Mucosa of rectum (tissue), 2 donors: ENCODE results near the gene FBXO31.

Experiments used
- H3K27ac ChIP-seq, 2 donors: one replicate each; pipeline ENCODE4 v1.7.0; 2013; ENCODE audit warnings: inconsistent platforms in 2 of 2, low read depth in 2 of 2, low read length in 2 of 2
- H3K27me3 ChIP-seq, 2 donors: one replicate each; pipeline ENCODE4 v1.7.0; 2013; ENCODE audit warnings: low read length in 2 of 2; ENCODE audit not compliant: control insufficient read depth in 2 of 2, insufficient read depth in 2 of 2
- H3K36me3 ChIP-seq, 2 donors: one replicate each; pipeline ENCODE4 v1.7.0; 2013; ENCODE audit warnings: low read length in 2 of 2; ENCODE audit not compliant: control insufficient read depth in 2 of 2, insufficient read depth in 2 of 2
- H3K4me1 ChIP-seq, 2 donors: one replicate each; pipeline ENCODE4 v1.7.0; 2013; ENCODE audit warnings: low read length in 2 of 2, mild to moderate bottlenecking in 1 of 2; ENCODE audit not compliant: control insufficient read depth in 2 of 2, insufficient read depth in 2 of 2
- H3K4me3 ChIP-seq, 2 donors: one replicate each; pipeline ENCODE4 v1.7.0; 2013; ENCODE audit warnings: low read length in 2 of 2
- H3K9ac ChIP-seq, 2 donors: one replicate each; pipeline ENCODE4 v1.7.0; 2013; ENCODE audit warnings: low read length in 2 of 2, low read depth in 1 of 2, mild to moderate bottlenecking in 1 of 2
- H3K9me3 ChIP-seq, 2 donors: one replicate each; pipeline ENCODE4 v1.7.0; 2013; ENCODE audit warnings: low read length in 2 of 2; ENCODE audit not compliant: control insufficient read depth in 2 of 2
- donor health status: healthy.
- donor health status: Normal muscosa, but diverticular disease.

FBXO31 gene

DNA sequence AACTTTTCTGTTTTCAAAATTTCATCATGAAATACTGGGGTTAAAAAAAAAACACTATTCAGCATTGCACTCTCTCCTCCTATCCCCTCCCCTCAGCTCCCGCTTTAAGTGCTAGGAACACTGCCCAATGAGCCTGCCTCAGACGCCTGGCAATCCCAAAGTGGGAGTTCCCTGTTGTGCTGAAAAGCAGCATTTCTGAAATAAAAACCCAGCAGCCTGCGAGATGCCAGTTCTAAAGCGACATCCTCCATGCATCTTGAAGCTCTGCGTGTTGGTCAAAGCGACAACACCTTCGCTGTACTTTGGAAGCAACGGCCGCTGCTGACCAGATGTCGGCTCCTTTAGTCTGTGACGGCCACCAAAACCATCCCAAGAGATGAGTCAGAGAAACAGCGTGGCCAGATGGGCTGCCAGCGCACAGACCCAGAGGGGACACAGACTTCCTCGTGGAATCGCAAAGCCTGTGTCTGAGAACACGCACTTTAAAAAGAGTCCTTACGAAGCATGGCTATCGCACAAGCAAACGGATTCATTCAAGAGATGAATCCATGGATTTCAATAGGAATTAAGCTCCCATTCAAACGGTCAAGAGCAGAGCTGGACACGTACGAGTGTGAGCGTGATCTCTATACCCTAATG, 32.8 kb downstream of the FBXO31 start:
- Histone ChIP-seq H3K36me3 (peaks cover 10 to 20% of the 10 kb centered on the region in 2 donors), H3K4me1 (peaks cover 0 to 4% of the 10 kb centered on the region in 2 donors), H3K9ac (no peak overlapping the region), H3K27me3 (no peaks in the 10 kb centered on the region), H3K9me3 (no peaks in the 10 kb centered on the region), H3K4me3 (no peak overlapping the region), H3K27ac (no peak overlapping the region)

DNA sequence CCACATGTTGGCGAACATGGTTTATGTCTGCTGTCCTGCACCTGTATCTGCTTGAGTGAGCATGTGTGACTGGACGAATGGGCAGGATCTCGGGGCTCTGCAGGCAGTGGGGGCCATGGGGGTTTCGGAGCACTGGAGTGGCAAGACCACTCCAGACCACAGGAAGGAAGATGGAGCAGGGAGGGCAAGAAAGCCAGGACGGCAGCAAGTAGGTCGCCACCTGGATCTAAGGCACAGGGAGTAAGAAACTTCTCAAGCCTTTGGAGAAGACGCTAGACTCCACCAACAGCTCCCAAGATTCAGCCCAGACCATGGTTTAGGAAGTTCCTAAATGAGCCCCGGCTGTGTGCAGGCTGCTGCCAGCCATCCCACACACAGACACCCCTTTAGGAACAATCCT, 33.5 kb downstream of the FBXO31 start:
- H3K9me3 ChIP-seq: no peaks in the 10 kb centered on the region
- no peak overlapping the region for H3K27ac ChIP-seq
- peaks cover 0 to 10% of the 10 kb centered on the region in 2 donors for H3K4me1 ChIP-seq
- no peak overlapping the region for H3K4me3 ChIP-seq
- peaks cover 10 to 20% of the 10 kb centered on the region in 2 donors for H3K36me3 ChIP-seq
- no peaks in the 10 kb centered on the region for H3K27me3 ChIP-seq
- H3K9ac ChIP-seq: no peak overlapping the region

DNA sequence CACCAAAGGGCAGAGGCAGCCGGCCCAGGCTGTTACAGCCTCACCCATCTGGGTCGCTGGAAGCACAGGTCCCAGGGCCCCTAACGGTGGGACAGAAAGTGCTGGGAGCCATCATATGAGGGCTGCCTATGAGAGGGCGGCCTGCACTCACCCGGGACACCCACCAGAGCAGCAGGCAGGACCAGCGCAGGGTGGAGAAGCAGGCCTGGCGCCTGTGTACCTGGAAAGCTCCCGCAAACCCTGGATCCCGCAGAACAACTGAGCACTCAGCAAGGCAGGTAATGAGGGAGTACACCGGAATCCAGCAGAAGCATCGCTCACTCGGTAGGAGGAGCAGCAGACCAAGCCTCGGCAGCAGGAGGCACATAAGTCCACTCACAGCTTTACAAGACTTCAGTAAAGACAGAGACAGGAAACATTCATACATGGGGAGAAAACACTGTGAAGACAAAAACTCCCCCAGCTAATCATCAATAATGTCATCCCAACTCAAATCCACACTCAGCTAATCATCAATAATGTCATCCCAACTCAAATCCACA, 34.9 kb downstream of the FBXO31 start:
- peaks cover 11 to 25% of the 10 kb centered on the region in 2 donors for H3K36me3 ChIP-seq
- no peaks in the 10 kb centered on the region for H3K9me3 ChIP-seq
- H3K27ac ChIP-seq: no peak overlapping the region

DNA sequence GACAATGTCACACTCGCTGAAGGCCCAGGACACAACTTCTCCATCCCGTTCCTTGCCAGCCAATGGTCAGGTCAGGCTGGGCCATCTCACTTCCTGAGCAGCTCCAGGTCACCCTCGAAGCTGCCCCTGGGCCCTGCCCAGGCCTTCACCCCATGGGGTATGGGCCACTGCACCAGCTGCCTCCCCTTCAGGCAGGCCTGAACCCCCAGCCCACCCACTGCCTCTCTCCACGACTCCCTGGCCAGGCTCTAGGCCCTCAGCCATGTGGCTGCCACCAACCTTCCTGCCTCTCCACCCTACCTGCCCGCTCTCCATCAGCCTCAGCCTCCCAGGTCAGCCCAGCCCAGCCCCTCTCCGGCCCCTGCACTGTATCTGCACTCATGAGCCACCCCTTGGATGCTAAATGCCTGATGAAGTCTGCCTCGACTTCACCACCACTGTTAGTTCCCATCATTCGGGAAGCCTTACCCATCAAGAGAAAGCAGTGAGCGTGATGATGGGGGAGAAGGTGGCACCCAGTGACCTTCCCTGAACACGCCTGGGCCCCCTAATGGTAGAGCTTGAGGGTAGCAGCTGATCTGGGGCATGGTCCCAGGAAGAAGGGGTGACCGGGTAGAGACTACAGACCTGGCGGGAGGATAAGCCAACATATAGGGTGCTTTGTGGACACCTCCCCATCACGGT, 35.5 kb downstream of the FBXO31 start:
- H3K9ac ChIP-seq: no peak overlapping the region
- H3K4me3 ChIP-seq: no peak overlapping the region
- peaks cover 17 to 31% of the 10 kb centered on the region in 2 donors for H3K36me3 ChIP-seq
- H3K27me3 ChIP-seq: no peaks in the 10 kb centered on the region
- H3K9me3 ChIP-seq: no peaks in the 10 kb centered on the region
- no peak overlapping the region for H3K27ac ChIP-seq
- peaks cover 0 to 10% of the 10 kb centered on the region in 2 donors for H3K4me1 ChIP-seq

More for the DNA sequence above, 34.9 kb downstream of the FBXO31 start:
- Histone ChIP-seq H3K4me1 (peaks cover 0 to 10% of the 10 kb centered on the region in 2 donors), H3K4me3 (no peak overlapping the region), H3K9ac (no peak overlapping the region), H3K27me3 (no peaks in the 10 kb centered on the region)

DNA sequence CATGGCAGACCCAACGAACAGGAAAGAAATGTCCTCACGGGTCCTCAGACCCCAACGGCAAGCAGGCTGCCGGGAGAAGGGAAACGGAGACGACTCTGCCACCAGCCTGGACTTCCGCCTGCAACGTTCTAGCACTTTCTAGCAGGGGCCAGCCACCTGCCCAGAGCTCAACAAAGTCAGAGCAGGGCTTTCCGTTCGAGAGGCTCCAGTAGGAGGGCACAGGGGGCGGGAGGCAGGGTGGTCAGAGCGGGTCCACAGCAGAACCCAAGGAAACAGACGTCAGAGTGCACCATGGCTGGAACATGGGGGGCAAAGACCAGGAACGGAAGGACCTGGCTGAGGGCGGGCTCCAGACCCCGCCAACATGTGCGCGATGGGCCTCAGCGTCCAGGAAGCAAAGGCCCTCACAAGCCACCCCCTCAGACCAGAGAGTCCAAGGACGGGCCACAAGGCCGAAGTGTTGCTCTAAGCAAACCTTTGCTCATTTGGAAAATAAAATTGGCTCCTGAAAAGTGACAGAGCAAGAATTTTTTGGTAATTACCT, 37.0 kb downstream of the FBXO31 start:
- H3K9ac ChIP-seq: no peak overlapping the region
- peaks cover 0 to 10% of the 10 kb centered on the region in 2 donors for H3K4me1 ChIP-seq
- H3K27me3 ChIP-seq: no peaks in the 10 kb centered on the region
- no peak overlapping the region for H3K27ac ChIP-seq
- no peaks in the 10 kb centered on the region for H3K9me3 ChIP-seq
- peaks cover 31 to 44% of the 10 kb centered on the region in 2 donors for H3K36me3 ChIP-seq
- H3K4me3 ChIP-seq: no peak overlapping the region

DNA sequence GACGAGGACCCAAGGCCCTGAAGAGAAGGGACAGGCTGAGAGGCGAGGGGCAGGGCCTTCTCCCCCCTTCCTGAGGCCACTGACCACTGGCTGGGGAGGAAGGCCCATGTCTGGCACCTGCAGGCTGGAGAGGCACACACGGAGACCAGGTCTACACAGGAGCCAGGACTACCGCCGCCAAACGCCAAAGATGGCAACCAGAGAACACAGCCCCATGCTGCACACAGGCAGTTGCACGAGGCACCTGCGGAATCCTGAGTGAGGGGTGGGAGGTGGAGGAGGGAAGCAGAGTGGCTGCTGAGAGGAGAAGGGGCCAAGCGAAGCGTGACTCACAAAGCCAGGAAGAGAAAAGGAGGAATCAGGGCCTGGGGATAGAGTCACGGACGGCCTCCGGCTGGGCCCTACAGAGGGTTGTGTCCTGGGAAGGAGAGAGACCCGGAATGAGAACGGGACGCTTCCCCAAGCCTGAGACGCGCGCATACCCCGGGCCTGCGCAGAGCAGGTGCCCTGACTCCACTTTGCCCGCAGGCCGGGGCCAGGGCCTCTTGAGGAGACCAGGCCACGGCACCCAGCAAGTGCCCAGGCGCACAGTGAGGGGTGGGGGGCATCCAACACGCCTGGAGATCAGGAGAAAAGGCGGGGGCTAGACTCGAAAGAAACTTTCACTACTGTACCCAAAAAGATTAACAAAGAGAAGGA, 37.7 kb downstream of the FBXO31 start:
- H3K27ac ChIP-seq: peak overlapping the region; percentile 20 to 48
- H3K9ac ChIP-seq: no peak overlapping the region
- peaks cover 31 to 48% of the 10 kb centered on the region in 2 donors for H3K36me3 ChIP-seq
- H3K27me3 ChIP-seq: no peaks in the 10 kb centered on the region
- no peaks in the 10 kb centered on the region for H3K9me3 ChIP-seq
- no peak overlapping the region for H3K4me3 ChIP-seq
- peaks cover 0 to 10% of the 10 kb centered on the region in 2 donors for H3K4me1 ChIP-seq

DNA sequence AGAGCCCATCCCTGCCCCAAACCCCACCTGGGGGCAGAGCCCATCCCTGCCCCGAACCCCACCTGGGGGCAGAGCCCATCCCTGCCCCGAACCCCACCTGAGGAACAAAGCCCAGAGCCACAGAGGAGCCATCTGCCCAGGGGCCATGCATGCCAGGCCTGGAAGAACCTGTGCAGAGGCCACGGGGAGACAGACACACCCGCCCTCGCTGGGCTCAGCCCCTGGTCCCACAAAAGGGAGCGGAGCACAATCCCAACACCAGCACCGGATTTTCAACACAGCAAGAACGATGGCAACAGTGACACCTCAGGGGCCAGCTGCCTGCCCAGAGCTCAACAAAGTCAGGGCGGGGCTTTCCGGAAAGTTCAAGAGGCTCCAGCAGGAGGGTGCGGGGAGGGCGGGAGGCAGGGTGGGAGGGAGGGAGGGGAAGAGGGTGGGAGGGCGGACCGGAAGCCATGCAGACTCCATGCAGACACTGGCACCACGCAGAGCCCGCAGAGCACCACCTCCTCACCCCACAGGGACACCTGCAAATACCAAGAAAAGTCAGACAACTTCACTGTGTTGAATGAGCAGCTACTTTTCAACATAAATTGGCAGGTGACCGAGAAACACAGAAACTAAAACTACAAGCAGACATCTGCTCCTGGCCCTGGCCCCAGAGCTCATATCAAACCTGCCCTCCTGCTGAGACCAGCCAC, 38.5 kb downstream of the FBXO31 start:
- no peak overlapping the region for H3K4me3 ChIP-seq
- no peak overlapping the region for H3K9ac ChIP-seq
- H3K27ac ChIP-seq: peak overlapping the region; percentile 20 to 48
- H3K36me3 ChIP-seq: peaks cover 31 to 47% of the 10 kb centered on the region in 2 donors
- H3K9me3 ChIP-seq: no peaks in the 10 kb centered on the region
- peaks cover 0 to 7% of the 10 kb centered on the region in 2 donors for H3K4me1 ChIP-seq
- H3K27me3 ChIP-seq: no peaks in the 10 kb centered on the region

DNA sequence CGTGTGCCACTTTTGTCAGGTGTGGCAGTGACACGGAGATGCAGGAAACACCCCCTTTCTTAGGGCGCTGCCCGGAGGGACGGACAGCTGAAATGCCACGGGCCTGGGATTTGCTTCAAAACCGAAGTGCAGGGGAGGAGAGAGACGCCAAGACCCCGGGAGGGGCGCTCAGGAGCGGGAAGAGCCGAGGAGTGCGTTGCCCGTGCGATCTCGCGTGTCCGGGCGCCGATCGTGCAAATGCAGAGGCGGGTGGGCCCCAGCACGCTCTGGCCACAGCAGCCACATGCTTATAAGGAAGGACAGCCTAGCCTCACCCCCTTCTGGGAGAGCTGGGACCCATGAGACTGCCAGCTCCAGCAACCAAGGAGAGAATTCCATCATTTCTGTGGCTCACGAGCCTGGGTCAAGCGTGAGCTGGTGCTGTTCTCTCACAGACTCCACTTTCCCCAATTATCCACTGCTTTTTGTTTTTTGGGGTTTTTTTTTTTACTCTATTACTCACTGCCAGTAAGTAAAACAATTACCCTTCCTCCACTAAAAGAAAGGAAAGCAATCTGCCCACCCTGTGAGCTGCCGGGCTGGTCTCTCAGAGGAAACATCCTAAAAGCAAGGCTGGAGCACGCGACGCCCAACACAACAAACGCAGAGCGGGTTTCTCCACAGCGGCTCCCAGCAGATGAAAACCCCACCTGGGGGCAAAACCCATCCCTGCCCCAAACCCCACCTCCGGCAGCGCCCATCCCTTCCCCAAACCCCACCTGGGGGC, 39.2 kb downstream of the FBXO31 start:
- H3K36me3 ChIP-seq: peaks cover 35 to 47% of the 10 kb centered on the region in 2 donors
- peaks cover 0 to 7% of the 10 kb centered on the region in 2 donors for H3K4me1 ChIP-seq
- H3K27me3 ChIP-seq: no peaks in the 10 kb centered on the region
- H3K9me3 ChIP-seq: no peaks in the 10 kb centered on the region
- peak overlapping the region in 1 of 2 donors; percentile 1 for H3K27ac ChIP-seq
- no peak overlapping the region for H3K4me3 ChIP-seq
- no peak overlapping the region for H3K9ac ChIP-seq

DNA sequence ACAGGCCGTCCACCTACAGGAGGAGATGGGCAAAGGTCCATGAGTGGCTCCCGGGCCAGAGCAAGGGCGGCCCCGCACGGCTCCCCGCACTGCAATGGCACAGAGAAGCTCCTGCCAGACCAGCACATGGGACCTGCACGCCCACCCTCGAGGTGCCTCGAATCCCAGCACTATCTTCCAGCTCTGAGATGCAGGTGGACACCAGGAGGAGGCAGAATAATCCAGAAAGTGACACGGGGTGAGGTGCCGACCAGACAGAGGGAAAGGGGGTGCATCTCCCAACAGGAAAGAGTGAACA, 39.9 kb downstream of the FBXO31 start:
- Histone ChIP-seq H3K36me3 (peaks cover 41 to 51% of the 10 kb centered on the region in 2 donors), H3K4me3 (no peak overlapping the region), H3K27me3 (no peaks in the 10 kb centered on the region), H3K4me1 (peaks cover 0 to 7% of the 10 kb centered on the region in 2 donors), H3K9ac (no peak overlapping the region), H3K27ac (no peak overlapping the region), H3K9me3 (no peaks in the 10 kb centered on the region)
